Smooth muscle cell of trachea (primary cell): ENCODE measurements around the gene RRAD. TPM values are rescaled to one million over a fixed set of nuclear protein-coding genes. Genes with fewer than 3 reads are reported as not detected.

Experiments
- total RNA-seq: library from RNA; depleted of rRNA; stranded (reverse); fragments of >200 nt; gene quantifications from 2 replicates; pipeline ENCODE4 v1.2.1, GENCODE V29; 2014

Gene RRAD, protein sequence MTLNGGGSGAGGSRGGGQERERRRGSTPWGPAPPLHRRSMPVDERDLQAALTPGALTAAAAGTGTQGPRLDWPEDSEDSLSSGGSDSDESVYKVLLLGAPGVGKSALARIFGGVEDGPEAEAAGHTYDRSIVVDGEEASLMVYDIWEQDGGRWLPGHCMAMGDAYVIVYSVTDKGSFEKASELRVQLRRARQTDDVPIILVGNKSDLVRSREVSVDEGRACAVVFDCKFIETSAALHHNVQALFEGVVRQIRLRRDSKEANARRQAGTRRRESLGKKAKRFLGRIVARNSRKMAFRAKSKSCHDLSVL
- 1.7 and 26.5 TPM in 2 replicates for total RNA-seq

DNA sequence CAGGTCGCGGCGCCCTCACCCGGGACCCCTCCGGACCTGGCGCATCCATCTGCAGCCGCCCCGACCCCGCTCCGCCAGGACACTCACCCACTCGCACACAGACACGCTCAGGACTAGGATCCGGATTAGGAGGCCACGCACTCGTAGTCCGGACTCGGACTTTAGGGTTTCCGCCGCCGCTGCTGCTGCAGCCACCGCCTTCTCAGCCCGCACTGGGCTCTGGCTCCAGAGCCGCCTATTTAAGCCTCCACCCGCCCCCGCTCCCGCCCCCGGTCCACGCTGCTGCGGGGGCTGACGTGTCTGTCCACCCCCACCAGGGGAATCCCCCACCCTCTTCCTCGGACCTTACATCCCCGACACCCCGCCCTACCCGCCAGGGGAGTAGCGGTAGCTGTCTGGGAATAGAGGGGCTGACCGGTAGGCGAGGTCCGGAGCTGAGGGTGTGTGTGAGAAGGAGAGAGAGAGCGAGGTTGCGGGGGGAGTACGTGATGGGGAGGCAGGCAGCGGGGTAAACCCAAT is at the start of gene RRAD:
RRAD (minus strand) TSS at position 214 of the 519 bp plus-strand sequence. CDS start 356 bp downstream, outside the sequence.

DNA sequence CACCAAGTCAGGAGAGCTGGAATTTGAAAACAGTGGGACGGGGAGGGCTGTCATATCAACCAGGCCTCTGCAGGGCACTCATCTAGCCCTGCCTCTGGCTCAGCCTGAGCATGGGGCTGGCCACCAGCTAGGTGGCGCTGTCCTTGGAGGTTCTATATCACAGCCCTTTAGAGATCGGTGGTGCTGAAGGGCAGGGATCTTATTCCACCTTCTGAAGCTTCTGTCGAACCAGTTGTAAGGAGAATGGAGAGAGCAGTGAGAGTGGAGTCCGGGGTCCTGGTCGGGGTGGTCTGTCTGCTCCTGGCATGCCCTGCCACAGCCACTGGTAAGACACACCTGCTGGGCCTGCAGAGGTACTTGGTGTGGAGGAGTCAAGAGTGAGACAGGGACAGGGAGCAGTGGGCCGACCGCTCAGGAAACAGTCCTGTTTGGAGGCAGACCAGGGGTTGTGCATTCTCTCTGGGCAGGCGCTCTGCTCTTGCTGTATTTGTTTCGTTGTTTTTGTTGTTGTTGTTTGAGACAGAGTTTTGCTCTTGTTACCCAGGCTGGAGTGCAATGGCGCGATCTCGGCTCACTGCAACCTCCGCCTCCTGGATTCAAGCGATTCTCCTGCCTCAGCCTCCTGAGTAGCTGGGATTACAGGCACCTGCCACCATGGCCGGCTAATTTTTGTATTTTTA is 35.9 kb upstream of the RRAD start, which contains the start of gene CES3:
CES3 (plus strand) TSS at position 202 of the 680 bp plus-strand sequence; CDS start at position 244, 42 bp downstream.

DNA sequence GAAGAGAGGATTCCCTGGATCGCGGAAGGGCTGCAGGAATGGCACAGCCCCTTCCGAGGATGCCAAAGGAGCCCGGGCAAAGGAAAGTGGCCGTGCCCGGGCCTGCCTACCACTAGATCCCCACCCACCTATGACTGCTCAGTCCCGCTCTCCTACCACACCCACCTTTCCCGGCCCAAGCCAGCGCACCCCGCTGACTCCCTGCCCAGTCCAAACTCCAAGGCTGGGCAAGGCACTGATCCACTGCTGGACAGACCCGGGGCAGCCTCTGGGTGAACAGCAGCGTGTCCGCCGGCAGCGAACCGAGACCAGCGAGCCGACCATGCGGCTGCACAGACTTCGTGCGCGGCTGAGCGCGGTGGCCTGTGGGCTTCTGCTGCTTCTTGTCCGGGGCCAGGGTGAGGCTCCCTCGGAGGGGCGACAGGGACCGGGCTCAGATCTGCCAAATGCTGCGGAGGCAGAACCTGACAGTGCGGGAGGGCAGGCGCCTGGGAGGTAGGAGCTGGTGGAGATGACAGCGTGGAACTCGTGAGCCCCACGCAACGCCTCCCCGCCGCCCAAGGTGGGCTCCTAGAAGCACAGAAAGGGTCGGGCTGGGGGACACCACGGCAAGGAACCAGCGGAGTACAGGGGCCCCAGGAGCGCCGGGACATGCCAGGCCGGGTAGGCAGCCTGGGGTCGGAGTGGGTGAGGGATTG is 10.1 kb upstream of the RRAD start, which contains the start of gene CES2:
CES2 (plus strand) TSS at position 203 of the 698 bp plus-strand sequence; CDS start at position 323, 120 bp downstream.

DNA sequence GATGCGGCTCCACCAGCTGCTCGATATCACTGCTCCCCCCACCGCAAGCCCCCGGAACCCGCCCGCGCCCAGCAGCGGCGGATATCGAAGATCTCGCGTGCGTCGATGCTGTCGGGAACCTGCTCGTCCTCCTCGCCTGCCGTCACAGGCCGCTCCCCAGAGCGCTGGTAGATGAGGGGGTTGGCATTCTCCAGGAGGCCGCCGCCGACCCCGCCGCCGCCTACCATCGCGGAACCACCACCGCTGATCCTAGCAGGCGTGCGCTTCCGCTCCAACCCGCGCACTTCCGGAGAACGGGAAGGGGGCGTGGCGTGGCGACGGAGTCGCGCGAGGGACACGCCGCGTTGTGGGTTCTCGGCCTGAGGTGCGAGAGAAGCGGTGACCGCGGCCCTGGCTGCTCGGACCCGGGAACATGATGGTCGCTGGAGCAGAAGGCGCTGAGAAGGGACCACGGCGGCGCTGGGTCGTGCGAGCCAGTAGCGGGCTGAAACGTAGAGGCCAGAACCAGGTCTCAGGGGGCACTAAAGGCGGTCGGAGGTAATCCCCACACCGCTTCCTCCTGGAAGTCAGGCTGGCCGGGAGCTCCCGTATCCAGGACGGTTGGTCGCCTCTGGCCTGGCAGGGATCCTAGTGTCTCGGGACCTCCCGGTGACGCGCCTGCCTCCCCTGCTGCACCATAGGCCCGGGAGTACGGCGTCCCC is 9.0 kb upstream of the RRAD start, which contains the start of gene CIAO2B:
CIAO2B (minus strand) TSS at position 265 of the 701 bp plus-strand sequence; CDS start at position 227, 38 bp downstream.

DNA sequence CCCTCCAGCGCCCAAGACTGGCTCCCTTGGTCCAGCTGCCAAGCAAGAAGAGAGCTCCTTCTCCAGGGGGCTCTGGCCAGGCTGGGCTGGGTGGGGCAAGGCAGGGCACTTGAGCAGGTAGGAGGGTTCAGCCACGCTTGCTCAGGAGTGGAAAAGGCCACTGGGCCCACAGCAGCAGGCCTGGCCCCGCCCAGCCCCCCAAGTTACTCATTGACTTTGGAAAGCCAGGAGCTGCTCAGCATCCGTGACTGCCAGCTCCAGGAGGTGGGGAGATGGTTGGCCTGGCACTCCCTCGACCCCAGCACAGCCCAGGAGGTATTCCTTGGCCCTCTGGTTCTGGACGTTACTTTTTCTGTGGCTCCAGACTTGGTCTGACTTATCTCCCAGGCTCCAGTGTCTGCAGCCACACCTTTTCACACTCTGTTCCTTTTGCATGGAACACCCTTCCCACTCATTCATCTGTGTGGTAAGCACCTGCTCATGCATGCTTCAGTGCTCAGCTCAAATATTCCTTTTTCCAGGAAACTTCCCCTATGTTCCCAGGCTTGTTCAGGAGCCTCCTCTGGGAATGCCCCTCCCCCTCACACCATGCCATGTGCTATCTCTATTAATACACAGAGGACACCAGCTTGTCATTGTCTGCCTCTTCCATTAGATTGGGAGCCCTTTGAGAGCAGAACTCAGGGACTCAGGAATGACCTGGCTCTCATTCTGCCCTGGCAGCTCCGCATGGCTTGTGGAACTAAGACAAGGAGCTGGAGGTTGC is 6.3 kb downstream of the RRAD start, which contains the start of gene CDH16:
CDH16 (minus strand) TSS at position 83 of the 766 bp plus-strand sequence. CDS start 820 bp downstream, outside the sequence.

DNA sequence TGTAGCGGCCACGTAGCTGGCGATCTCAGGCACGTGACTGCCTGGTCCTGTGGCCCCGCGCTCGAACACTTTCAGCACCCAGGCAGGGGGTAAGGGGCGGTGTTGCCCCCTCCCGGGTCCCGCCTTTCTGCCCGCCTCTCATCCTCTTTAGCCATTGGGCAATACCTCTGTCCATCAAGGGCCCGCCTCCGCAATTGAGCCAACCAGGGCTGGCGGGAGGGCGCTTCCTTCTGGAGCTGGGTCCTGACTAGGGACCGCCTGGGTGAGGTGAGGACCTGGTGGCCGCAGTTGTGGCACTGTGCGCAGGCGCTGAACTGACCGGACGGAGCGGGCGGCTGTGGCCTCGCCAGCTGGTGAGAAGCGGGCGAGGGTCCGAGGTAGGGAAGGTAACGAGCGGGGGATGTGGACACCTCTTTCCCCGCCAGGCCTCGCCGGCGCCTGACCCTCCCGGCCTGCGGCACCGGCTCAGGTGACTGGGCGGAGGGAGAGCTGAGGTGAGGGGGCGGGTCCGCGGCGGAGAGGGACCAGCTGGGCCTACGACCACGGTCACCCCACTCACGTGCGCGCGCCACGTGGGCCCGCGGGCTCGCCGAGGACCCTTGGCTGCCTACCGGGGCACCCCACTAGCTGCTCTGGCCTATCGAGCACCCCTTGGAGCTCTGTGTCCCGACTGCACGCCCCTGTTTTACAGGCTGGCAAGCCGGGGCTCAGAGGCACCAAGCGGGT is 44.9 kb downstream of the RRAD start, which contains the start of gene PDP2:
PDP2 (plus strand) TSS at position 228 of the 726 bp plus-strand sequence. CDS start 3,770 bp downstream, outside the sequence.

Other genes with a start within 250 kb of the RRAD start
- gene CMTM4, start 228.8 kb downstream of the RRAD start, total RNA-seq, result 7.7 and 8.9 TPM in 2 replicates
- gene DYNC1LI2, start 173.9 kb downstream of the RRAD start, total RNA-seq, result 179 and 194 TPM in 2 replicates
- gene TERB1, start 124.0 kb downstream of the RRAD start, total RNA-seq, result not detected in 2 replicates
- gene NAE1, start 94.6 kb downstream of the RRAD start, total RNA-seq, result 53.1 and 78.5 TPM in 2 replicates
- not detected in 2 replicates for gene CA7, start 81.1 kb downstream of the RRAD start, total RNA-seq
- 6.1 and 14.5 TPM in 2 replicates for gene PDP2, start 45.0 kb downstream of the RRAD start, total RNA-seq
- gene CDH16, start 6.7 kb downstream of the RRAD start, total RNA-seq, result under 0.01 and 0.17 TPM in 2 replicates
- 127 and 153 TPM in 2 replicates for gene CIAO2B, start 8.9 kb upstream of the RRAD start, total RNA-seq
- 26.3 and 56.6 TPM in 2 replicates for gene CES2, start 10.0 kb upstream of the RRAD start, total RNA-seq
- gene CES3, start 35.7 kb upstream of the RRAD start, total RNA-seq, result 0.66 and 1.9 TPM in 2 replicates
- 1.6 and 6.5 TPM in 2 replicates for gene CES4A, start 63.1 kb upstream of the RRAD start, total RNA-seq
- 53.4 and 89.9 TPM in 2 replicates for gene CBFB, start 103.6 kb upstream of the RRAD start, total RNA-seq
- gene PHAF1, start 184.4 kb upstream of the RRAD start, total RNA-seq, result 16.0 and 19.4 TPM in 2 replicates
- gene B3GNT9, start 225.5 kb upstream of the RRAD start, total RNA-seq, result 55.6 and 102 TPM in 2 replicates
- gene TRADD, start 234.4 kb upstream of the RRAD start, total RNA-seq, result 25.3 and 35.1 TPM in 2 replicates
- gene FBXL8, start 234.4 kb upstream of the RRAD start, total RNA-seq, result 21.7 and 26.3 TPM in 2 replicates
- 12.9 and 50.4 TPM in 2 replicates for gene HSF4, start 239.2 kb upstream of the RRAD start, total RNA-seq
- gene NOL3, start 245.0 kb upstream of the RRAD start, total RNA-seq, result 12.8 and 18.5 TPM in 2 replicates